RWPE2 (cell line): ENCODE data around the gene ZNF438.
"Not testable (repeated sequence)": the region's sequence is repeated elsewhere in the genome, so short reads cannot be mapped to it uniquely, and the experiment has no call there.

Source experiments
- ATAC-seq: fragments of 200-7000 bp; cut with Tn5 transposase; 3 replicates; pipeline ENCODE4 v1.9.1; 2021; ENCODE audit warnings: low read depth
- DNase-seq: peaks from one replicate; pipeline ENCODE4 v3.0.0-alpha.2; 2020; ENCODE audit warnings: low spot score
- H3K27ac ChIP-seq: fragments of 450-650 bp; 2 replicates; pipeline ENCODE4 v1.5.1; 2017; ENCODE audit warnings: mild to moderate bottlenecking; ENCODE audit not compliant: poor library complexity, severe bottlenecking
- H3K27me3 ChIP-seq: fragments of 250-450 bp; sonication (Bioruptor Pico); 2 replicates; pipeline ENCODE4 v1.5.1; 2021; ENCODE audit warnings: mild to moderate bottlenecking, moderate library complexity; ENCODE audit not compliant: insufficient read depth, poor library complexity, severe bottlenecking
- H3K36me3 ChIP-seq: fragments of 250-450 bp; sonication (Bioruptor Pico); 2 replicates; pipeline ENCODE4 v1.5.1; 2020; ENCODE audit warnings: low read depth, mild to moderate bottlenecking, moderate library complexity
- H3K4me1 ChIP-seq: fragments of 250-450 bp; sonication (Bioruptor Pico); 2 replicates; pipeline ENCODE4 v1.5.1; 2021; ENCODE audit warnings: mild to moderate bottlenecking, moderate library complexity; ENCODE audit not compliant: insufficient read depth, poor library complexity, severe bottlenecking
- H3K4me3 ChIP-seq: fragments of 250-450 bp; sonication (Bioruptor Pico); 2 replicates; pipeline ENCODE4 v1.5.1; 2021; ENCODE audit warnings: mild to moderate bottlenecking, moderate library complexity; ENCODE audit not compliant: severe bottlenecking
- H3K9me3 ChIP-seq: fragments of 250-450 bp; sonication (Bioruptor Pico); 2 replicates; pipeline ENCODE4 v1.5.1; 2021; ENCODE audit warnings: mild to moderate bottlenecking, moderate library complexity; ENCODE audit not compliant: severe bottlenecking
- CTCF ChIP-seq: fragments of 450-650 bp; IDR thresholded peaks from one replicate; pipeline ENCODE4 v1.5.1; 2017; ENCODE audit warnings: mild to moderate bottlenecking, moderate library complexity; ENCODE audit not compliant: poor library complexity, severe bottlenecking

The ZNF438 gene

GRCh38 chr10:30962522-30962921, 69.1 kb downstream of the ZNF438 start:
- H3K9me3 ChIP-seq, result no peaks in the 10 kb centered on the region
- H3K4me3 ChIP-seq, result no peak overlapping the region
- DNase-seq, result no peak
- H3K27me3 ChIP-seq, result no peaks in the 10 kb centered on the region
- no peak overlapping the region for H3K27ac ChIP-seq
- no peaks in the 10 kb centered on the region for H3K36me3 ChIP-seq
- H3K4me1 ChIP-seq, result no peaks in the 10 kb centered on the region
- ATAC-seq, result no peak
- no peak for TF ChIP-seq CTCF

- no peaks in the 10 kb centered on the region for H3K36me3 ChIP-seq
- H3K27me3 ChIP-seq, result no peaks in the 10 kb centered on the region
- no peak overlapping the region for H3K4me3 ChIP-seq
- DNase-seq, result no peak
- H3K27ac ChIP-seq, result no peak overlapping the region
- no peak for ATAC-seq
- no peaks in the 10 kb centered on the region for H3K9me3 ChIP-seq
- no peak for TF ChIP-seq CTCF
- H3K4me1 ChIP-seq, result no peaks in the 10 kb centered on the region
These were observed 71.8 kb downstream of the ZNF438 start for GRCh38 chr10:30959836-30960210.

- H3K4me1 ChIP-seq, ATAC-seq, H3K9me3 ChIP-seq, H3K27ac ChIP-seq, H3K4me3 ChIP-seq, H3K27me3 ChIP-seq, DNase-seq, H3K36me3 ChIP-seq: not testable (repeated sequence)
These were observed 82.4 kb downstream of the ZNF438 start for GRCh38 chr10:30949218-30949617.

- Histone ChIP-seq H3K4me3 (no peak overlapping the region), H3K27me3 (no peaks in the 10 kb centered on the region), H3K9me3 (no peaks in the 10 kb centered on the region), H3K4me1 (no peaks in the 10 kb centered on the region), H3K27ac (no peak overlapping the region), H3K36me3 (no peaks in the 10 kb centered on the region)
- no peak for ATAC-seq
- TF ChIP-seq CTCF, result no peak
- no peak for DNase-seq
These were observed 87.7 kb downstream of the ZNF438 start for GRCh38 chr10:30944005-30944404.

- Histone ChIP-seq H3K4me3 (no peak overlapping the region), H3K27ac (no peak overlapping the region), H3K27me3 (no peaks in the 10 kb centered on the region), H3K36me3 (no peaks in the 10 kb centered on the region), H3K4me1 (no peaks in the 10 kb centered on the region), H3K9me3 (no peaks in the 10 kb centered on the region)
- DNase-seq (no peak), ATAC-seq (no peak)
- TF ChIP-seq CTCF, result no peak
These were observed 88.2 kb downstream of the ZNF438 start for GRCh38 chr10:30943451-30943850.
